ENCODE measurements around the gene CEP97.
"Not testable (repeated sequence)": the region's sequence is repeated elsewhere in the genome, so short reads cannot be mapped to it uniquely, and the experiment has no call there.

CEP97 gene, protein sequence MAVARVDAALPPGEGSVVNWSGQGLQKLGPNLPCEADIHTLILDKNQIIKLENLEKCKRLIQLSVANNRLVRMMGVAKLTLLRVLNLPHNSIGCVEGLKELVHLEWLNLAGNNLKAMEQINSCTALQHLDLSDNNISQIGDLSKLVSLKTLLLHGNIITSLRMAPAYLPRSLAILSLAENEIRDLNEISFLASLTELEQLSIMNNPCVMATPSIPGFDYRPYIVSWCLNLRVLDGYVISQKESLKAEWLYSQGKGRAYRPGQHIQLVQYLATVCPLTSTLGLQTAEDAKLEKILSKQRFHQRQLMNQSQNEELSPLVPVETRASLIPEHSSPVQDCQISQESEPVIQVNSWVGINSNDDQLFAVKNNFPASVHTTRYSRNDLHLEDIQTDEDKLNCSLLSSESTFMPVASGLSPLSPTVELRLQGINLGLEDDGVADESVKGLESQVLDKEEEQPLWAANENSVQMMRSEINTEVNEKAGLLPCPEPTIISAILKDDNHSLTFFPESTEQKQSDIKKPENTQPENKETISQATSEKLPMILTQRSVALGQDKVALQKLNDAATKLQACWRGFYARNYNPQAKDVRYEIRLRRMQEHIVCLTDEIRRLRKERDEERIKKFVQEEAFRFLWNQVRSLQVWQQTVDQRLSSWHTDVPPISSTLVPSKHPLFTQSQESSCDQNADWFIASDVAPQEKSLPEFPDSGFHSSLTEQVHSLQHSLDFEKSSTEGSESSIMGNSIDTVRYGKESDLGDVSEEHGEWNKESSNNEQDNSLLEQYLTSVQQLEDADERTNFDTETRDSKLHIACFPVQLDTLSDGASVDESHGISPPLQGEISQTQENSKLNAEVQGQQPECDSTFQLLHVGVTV

DNA sequence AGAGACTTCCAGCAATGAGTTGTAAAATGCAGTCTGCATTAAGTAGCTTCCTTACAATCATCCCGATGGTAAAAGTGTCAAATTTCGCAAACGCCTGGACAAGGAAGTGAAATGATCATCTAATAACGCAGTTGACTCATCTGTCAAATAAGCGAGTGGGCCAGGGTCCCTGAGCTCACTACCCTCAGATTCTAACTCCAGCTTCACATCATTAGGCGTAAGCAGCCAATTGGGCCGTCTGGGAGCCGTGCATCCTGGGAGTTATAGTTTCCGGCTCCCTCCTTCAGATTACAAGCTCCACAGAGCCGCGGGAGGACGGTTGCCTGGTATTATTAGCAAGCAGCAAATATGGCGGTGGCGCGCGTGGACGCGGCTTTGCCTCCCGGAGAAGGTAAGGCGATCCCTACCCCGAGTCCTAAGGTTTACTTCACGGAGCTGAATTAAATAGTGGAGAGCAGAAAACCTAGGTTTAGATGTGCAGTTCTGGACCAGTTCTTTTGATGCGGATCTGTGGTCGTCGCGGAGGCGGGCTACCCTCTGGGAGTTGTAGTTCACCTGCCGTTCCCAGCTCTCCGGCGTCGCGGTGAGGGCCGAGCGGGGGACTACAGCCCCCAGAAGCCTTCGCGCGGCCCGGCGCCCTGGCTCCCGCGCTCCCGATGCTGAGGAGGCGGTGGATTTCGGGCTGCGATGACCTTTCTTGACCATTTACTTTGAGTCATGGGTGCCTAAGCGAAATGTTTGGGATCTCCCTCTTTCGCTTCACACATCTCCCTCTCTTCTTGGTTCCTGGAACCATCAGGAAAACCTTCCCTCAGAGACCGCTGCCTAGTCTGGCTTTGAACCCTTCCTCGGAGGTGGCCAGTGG is at the start of gene CEP97:
TSS of gene CEP97 (plus strand) at position 286 of the 865 bp plus-strand sequence. CDS start at position 349, 63 bp downstream.
- DNase-seq: peak; percentile 86 to 88

DNA sequence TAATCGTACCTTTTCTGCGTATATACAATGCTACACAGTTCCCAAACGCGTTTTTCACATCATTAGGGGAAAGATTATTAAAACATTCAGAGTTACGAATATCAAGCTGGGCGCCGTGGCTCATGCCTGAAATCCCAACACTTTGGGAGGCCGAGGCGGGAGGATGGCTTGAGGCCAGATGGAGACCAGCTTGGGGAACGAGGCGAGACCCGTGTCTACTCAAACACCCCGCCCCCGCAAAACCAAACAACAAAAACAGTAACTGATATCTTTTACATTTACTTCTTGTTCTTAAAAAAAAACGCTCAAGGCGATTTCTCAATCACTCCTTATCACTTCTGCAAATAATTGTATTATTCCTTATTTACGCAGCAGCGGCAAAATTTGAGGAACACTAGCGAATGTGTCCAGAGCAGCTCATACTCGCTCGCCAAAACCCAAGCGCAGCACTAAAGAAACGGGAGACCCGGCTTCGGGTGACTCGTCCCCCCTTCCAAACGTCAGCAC is 48.7 kb upstream of the CEP97 start:
- DNase-seq: no peak

DNA sequence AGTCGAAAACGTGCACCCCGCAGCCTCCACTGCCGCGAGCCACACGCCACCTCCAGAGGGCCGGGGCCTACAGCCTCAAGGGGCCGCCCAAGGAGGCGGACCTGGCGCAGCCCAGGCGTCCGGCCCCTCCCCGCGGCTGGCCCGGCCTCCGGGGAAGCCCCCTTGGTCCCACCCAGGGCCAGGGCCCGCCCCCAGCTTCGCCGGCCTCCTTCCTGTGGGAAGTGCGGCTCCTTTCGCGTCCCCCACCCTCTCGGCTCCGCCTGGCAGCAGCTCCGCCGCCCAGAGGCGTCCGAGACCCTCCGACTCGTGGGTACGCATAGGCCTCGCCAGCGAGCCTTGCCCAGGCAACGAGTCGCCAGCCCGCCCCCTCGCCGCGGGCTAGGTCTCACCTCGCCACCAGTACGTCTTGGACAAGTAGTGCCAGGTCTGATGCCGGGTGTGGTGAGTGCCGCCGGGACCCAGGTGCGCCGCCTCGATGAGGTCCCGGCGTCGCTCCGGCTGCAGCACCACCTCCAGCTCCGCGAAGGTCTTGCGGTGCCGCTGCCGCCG is 48.1 kb upstream of the CEP97 start:
- DNase-seq: peak; percentile 95 to 96

DNA sequence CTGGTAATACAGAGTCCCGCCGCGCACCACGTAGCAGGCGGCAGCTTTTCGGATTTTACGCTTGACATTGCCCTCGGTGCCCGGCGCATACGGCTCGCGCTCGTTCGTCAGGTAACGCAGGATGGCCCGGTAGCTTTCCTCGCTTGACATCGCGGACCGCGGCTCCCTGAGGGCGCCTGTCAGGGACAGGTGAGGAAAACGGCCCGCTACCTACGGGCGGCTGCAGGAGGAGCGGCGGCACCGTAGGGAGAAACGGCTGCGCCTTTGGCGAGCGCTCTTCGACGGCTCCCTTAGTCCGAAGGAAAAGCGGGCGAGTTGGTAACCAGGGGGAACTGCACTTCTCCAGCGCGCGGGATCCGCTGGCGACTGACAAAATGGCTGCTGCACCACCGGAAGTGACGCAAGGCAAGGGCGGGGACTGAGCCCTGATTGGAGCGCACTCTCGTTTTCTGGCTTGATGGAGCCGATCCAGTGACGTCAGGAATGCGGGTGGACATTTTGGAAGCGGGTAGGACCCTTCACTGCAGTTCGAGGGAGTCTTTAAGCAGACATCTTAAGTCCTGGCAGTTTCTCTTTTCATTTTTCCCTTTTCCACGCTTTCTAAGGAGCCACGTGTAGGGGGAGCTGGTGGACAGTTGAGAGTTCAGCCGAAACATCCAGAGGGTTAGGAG is 47.5 kb upstream of the CEP97 start, which contains the start of gene ZBTB11:
TSS of gene ZBTB11 (minus strand) at position 368 of the 671 bp plus-strand sequence. CDS start at position 150, 218 bp downstream.
- DNase-seq: peak; percentile 99 to 100

DNA sequence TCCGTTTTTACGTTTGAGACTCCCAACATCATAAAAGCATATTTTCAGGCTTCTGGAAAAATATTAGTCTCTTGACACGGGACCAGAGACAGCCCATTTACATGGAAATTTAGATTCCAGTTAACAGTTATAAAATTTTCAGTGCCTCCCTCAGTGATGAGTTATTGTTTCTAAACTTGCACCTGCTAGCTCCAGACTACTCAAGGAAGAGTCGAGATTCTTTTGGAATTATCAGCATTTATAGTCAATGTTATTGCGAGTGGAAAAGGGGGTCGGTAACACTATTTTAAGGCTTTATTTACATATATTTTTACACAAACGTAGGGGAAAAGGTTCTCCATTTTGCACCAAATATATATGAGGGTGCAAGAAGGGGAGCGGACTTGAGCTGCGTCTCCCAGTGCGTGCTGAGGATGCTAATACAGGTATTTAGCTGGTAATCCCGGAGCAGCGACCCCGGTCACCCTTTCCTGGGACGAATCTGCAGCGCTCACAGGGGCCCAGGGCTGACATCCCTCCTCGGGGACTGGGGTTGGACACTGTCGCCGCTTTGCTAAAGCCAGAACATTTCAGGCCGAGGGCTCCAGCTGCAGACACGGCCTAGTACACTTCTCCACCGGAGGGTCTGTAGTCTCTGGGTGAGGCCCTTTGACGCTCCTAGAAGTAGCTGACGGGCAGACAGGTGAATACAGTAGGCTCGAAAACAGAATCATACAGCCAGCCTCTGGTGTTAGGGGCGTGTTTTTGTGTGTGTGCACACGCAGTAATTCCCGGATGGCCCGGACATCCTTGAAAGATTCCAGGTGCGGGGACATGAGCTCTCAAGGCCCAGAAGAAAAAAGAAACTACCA is 46.8 kb upstream of the CEP97 start:
- no peak for DNase-seq

DNA sequence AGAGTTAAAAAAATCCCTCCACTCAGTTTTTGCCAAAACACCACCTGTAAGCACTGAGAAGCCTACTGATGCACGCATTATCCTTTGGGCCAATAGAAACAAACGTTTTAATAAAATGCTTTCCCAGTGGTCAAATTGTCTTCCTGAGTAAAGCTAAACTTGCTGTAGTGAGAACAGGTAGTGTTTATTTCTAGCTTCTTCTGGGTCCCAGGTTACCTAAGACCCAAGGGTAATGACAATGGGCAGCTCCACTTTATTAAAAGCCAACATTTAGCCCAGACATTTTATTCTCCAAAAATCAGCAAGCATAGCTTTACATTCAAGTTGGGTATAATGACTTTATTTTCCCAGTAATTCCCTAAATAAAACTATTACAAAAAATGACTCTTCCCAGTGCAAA is 45.6 kb upstream of the CEP97 start:
- DNase-seq: not testable (repeated sequence)

DNA sequence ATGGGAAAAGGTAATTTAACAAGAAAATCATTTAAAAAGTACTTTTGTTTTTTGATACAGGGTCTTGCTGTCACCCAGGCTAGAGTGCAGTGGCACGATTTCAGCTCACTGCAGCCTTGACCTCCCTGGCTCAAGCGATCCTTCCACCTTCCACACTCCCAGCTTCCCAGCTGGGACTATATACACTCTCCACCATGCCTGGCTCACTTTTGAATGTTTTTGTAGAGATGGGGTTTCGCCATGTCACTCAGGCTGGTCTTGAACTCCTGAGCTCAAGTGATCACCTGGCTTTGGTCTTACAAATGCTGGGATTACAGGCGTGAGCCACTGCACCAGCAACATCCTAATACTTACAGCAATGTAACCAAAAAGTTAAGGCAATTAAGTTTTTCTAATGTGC is 43.9 kb upstream of the CEP97 start:
- no peak for DNase-seq

DNA sequence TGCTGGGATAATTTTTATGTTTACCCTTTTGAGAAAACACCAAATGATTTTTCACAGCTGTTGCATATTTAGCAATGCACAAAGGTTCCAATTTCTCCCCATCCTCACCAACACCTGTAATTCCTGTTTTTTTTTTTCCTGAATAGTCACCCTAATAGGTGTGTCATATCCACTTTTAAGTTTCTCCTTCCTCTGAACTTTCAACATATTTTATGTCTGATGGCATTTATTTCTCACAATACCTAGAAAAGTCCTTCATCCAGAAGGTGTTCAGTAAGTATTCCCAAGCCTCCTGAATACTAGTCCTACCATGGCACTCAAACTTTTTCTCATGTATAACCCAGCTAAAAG is 39.4 kb upstream of the CEP97 start:
- no peak for DNase-seq

DNA sequence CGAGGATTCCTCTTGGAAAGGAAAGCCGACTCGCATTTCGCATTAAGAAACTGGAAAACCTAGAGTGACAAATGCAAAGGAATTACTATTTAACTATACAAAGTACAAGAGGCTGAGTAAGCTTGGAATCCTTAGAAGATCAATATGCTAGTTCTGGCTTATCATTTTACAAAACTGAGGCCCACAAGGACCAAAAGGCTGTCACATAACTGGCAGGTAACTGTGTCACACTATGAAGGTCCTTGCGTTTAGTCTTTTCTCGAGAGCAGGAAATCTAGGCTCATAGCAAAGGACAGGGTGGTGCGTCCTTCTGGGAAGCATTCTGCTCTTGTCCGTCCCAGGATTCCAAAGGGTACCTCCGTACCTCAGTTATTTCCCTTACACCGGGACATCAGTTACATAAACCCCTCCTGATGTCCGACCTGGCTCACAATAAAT is 38.5 kb upstream of the CEP97 start:
- no peak for DNase-seq

DNA sequence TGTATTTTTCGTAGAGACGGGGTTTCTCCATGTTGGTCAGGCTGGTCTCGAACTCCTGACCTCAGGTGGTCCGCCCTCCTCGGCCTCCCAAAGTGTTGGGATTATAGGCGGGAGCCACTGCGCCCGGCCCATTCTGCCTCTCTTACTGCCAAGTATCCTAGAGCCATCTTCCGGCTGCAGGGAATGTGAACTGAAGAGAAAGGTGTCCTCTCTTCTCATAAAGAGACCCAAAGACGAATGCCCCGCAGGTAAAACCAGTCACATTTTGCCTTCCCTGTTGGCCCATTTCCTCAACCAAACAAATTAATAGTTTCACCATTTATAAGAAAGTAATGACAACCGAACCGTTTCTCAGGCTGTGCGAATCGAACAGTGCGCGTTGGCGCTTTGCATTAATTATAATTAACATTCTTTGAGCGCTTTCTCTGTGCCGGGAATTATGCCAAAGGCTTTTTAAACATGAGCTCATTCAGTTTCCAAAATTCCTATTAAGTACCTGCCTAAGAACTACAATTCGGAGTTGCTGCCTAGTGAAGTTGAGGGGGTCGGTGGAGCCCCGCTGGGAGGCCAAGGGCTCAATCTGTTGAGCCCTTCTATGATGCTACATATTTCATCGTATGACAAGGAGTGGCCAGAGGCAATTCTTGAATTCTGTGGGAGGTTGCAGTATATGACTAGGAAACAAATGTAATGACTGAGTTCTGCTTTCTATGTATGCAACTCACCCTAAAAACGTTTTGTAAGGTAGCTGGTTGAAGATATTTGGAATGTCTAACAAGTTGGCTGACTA is 37.1 kb upstream of the CEP97 start:
- no peak for DNase-seq

DNA sequence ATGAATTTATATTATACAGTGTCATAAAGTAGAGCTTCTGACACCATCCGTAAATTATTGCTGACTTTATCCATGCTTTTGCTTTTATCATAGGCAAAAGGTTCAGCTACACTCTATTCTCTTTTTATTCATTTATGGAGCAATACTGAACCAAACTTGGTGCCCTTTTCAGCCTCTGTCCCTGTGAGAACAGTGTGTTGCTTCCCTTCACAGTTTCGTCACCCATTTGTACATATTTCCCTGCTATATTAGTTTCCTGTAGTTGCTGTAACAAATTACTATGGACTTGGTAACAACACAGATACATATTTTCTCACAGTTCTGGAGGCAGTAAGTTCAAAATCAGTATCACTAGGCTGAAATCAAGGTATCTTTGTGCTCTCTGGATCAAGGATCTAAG is 35.1 kb upstream of the CEP97 start:
- no peak for DNase-seq

DNA sequence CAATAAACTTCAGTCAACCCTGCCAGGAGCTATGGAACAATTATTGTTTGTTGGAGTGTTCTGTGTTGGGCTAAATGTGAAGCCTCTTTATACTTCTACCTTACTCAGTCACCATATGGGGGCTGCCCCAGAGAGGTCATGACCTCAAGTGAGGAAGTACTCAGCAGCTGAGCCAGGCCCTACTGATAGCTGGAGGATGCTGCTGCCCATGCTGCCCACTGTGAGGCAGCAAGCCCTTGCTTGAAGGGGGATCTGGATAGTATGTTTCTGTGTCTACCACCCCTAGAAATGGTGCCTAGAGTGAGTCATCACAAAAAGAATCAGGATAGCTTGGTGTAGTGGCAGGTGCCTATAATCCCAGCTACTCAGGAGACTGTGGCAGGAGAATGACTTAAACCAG is 33.4 kb upstream of the CEP97 start:
- peak in 1 of 2 donors; percentile 33 for DNase-seq

DNA sequence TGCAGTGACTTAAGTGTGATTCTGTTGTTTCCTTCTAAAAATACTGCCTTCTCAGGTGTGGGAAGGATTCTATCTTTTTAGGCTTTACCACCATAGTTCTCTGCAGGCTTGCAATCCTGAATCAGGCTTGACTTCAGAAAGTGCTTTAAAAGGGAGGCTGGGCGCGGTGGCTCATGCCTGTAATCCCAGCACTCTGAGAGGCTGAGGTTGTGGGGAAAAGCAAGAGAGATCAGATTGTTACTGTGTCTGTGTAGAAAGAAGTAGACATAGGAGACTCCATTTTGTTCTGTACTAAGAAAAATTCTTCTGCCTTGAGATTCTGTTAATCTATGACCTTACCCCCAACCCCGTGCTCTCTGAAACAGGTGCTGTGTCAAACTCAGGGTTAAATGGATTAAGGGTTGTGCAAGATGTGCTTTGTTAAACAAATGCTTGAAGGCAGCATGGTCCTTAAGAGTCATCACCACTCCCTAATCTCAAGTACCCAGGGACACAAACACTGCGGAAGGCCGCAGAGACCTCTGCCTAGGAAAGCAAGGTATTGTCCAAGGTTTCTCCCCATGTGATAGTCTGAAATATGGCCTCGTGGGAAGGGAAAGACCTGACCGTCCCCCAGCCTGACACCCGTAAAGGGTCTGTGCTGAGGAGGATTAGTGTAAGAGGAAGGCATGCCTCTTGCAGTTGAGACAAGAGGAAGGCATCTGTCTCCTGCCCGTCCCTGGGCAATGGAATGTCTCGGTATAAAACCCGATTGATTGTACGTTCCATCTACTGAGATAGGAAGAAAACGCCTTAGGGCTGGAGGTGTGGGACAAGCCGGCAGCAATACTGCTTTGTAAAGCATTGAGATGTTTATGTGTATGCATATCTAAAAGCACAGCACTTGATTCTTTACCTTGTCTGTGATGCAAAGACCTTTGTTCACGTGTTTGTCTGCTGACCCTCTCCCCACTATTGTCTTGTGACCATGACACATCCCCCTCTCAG is 32.4 kb upstream of the CEP97 start:
- not testable (repeated sequence) for DNase-seq

DNA sequence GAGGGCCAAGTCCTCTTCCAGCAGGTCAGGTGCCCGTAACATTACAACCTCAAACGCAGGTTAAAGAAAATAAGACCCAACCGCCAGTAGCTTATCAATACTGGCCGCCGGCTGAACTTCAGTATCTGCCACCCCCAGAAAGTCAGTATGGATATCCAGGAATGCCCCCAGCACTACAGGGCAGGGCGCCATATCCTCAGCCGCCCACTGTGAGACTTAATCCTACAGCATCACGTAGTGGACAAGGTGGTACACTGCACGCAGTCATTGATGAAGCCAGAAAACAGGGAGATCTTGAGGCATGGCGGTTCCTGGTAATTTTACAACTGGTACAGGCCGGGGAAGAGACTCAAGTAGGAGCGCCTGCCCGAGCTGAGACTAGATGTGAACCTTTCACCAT is 30.9 kb upstream of the CEP97 start:
- peak; percentile 29 to 54 for DNase-seq

DNA sequence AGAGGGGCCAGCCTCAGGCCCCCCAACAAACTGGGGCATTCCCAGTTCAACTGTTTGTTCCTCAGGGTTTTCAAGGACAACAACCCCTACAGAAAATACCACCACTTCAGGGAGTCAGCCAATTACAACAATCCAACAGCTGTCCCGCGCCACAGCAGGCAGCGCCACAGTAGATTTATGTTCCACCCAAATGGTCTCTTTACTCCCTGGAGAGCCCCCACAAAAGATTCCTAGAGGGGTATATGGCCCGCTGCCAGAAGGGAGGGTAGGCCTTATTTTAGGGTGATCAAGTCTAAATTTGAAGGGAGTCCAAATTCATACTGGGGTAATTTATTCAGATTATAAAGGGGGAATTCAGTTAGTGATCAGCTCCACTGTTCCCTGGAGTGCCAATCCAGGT is 29.6 kb upstream of the CEP97 start:
- not testable (repeated sequence) for DNase-seq

DNA sequence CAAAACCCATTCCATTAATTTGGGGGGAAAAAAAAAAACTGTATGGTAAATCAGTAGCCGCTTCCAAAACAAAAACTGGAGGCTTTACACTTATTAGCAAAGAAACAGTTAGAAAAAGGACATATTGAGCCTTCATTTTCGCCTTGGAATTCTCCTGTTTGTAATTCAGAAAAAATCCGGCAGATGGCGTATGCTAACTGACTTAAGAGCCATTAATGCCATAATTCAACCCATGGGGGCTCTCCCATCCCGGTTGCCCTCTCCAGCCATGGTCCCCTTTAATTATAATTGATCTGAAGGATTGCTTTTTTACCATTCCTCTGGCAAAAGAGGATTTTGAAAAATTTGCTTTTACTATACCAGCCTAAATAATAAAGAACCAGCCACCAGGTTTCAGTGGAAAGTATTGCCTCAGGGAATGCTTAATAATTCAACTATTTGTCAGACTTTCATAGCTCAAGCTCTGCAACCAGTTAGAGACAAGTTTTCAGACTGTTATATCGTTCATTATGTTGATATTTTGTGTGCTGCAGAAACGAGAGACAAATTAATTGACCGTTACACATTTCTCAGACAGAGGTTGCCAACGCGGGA is 28.5 kb upstream of the CEP97 start:
- peak; percentile 35 to 71 for DNase-seq

DNA sequence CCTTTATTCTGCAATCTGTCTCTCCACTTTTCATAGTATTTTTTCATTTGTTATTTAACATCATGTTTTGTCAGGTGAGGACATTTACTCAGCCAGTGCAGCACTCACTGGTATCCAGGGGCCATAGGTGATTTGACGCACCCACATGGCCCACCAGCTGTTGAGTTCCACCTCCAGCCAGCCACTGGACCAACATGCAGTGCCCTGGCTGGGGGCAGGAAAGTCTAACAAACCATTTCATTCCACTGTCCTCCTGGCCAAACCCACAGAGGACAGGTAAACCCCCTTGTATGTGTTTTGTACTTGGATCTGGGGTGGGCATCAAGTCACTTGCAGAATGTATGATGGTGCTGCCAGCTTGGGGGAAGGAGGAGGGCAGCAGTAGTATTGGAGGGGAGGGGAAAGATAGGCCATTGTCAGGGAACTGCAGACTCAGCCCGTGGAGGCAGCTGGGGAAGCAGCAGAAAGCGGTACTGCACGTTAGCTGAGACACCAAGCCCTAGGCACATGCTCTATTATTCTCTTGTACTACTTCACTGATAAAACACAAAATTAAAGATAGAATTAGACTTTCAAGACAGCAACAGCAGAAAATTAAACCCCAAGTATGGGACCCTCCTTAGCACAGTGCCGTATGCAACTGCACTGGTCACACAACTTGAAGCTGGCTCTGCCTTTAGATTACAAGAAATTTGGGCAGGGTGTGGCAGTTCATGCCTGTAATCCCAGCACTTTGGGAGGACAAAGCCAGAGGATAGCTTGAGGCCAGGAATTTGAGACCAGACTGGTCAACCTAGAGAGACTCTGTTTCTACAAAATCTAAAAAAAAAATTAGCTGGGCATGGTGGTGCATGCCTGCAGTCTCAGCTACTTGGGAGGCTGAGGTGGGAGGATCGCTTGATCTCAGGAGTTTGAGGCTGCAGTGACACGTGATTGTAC is 22.4 kb upstream of the CEP97 start:
- no peak for DNase-seq
